ENCODE data around the gene DPH7.
A peak's percentile ranks its signal among the peaks of the same experiment; 100 is the strongest.
"Not testable (repeated sequence)": the region's sequence is repeated elsewhere in the genome, so short reads cannot be mapped to it uniquely, and the experiment has no call there.

DPH7 gene

GRCh38 chr9:137606005-137606621 lies 27.4 kb upstream of the DPH7 start:
- peak; percentile 33 for DNase-seq

DNA sequence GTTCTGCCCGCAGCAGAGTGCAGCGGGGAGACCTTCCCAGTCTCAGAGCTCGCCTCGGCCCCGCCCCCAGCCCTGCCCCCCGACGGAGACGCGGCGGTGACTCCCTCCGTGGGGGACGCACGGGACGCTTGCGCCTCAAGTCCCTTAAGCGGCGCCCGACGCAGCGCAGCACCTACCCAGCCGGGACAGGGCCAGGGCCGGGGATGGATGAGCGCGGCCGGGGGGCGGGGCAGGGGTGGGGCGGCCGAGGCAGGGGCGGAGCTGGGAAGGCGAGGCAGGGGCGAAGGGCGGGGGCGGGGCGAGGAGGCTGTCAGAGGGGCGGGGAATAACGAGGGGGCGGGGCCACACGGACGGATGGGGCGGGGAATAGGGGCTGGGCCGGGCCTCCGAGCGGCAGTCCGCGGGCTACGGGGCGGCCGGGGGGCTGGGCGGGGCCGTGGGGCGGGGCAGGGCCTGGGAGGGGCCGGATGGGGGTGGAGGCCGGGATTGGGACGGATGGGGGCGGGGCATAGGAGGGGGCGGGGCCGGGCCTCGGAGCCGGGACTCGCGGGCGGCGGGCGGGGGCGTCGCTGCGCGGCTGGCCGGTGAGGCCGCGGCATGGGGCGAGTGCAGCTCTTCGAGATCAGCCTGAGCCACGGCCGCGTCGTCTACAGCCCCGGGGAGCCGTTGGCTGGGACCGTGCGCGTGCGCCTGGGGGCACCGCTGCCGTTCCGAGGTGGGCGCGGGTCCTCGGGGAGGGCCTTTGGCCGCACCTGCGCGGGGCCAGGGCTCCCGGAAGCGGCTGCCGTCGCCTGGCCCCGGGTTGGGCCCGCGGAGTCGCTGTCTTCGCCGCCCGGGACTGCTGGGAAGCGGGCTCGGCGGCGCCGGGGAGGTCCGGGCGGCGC lies 26.6 kb upstream of the DPH7 start, which contains the start of gene ARRDC1:
ARRDC1 (plus strand) TSS at position 566 of the 884 bp plus-strand sequence; CDS start at position 598, 32 bp downstream.
- peak; percentile 89 for DNase-seq

DNA sequence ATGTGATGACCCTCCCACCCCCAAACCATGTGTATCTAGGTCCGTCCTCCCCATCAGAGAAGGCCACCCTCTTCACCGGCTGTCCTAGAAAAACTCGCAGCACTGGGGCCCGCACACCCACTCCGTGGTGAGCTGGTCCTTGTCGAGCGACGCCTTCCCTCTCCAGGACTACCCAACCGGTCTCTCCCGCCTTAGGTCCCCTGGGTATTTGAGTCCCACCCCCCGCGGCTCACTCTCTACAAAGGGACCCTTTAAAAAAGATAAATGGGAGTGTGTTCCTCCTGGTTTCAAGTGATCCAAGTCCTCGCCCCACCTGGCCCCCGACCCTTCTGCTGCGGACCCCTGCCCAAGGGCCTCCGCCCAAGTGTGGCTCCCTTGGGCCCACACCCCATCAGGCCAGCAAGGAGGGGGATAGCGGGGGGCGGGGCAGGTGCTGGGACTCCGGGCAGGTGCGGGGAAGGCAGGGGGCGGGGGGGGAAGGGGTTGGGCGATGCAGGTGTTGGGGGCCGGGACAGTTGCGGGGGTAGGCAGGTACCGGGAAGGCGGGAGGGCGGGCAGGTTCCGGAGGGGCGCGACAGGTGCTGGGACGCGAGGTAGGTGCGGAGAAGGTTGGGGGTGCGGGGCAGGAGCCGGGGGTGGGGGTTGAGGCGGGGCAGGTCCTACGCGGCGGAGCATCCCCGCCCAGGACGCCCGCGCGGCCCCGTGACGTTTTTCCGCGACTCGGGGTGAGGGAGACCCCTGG lies 25.8 kb upstream of the DPH7 start:
- DNase-seq = no peak

GRCh38 chr9:137603879-137604278 lies 25.2 kb upstream of the DPH7 start:
- no peak for DNase-seq

DNA sequence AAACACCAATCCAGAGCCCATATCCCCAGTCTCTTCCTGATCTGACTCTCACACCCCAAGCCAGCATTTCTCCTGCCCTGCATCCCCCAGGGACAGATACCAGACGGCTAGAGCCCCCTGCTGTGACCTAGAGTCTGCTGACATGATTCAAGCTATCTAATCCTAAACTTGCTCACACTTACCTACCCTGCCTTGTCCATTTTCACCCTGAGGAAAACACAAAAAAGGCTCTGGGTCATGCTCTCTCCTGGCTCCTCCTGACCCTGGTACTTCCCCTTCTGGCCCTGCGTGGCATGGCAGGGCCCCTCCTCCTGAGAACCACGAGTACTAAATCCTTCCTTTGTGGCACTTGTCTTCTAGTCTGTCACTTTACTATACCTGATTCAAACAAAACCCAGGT lies 23.9 kb upstream of the DPH7 start:
- peak; percentile 63 for DNase-seq

DNA sequence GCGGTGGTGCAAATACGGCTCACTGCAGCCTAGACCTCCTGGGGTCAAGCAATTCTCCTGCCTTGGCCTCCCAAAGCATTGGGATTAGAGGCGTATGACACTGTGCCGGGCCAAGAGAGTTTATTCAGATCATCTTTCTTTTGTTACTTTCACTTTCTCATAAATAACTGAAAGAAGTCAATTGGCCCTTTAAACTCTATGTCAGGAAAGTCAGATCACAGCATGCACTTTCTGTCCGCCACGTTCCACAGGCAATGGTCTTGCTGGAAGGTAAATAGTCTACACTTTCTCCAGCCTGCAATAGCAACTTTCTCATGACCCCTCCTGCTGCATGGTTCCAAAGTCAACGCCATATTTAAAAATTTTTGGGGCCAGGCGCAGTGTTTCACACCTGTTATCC lies 20.2 kb upstream of the DPH7 start:
- no peak for DNase-seq

GRCh38 chr9:137596577-137596976 lies 17.9 kb upstream of the DPH7 start:
- not testable (repeated sequence) for DNase-seq

GRCh38 chr9:137593176-137593575 lies 14.5 kb upstream of the DPH7 start:
- no peak for DNase-seq

GRCh38 chr9:137592767-137593166 lies 14.0 kb upstream of the DPH7 start:
- no peak for DNase-seq

- DNase-seq = peak; percentile 89
These were observed 12.0 kb upstream of the DPH7 start, which contains the start of gene ZMYND19 for GRCh38 chr9:137590469-137591383. ZMYND19 (minus strand) TSS chr9:137590512; CDS start chr9:137590263, 249 bp downstream.

GRCh38 chr9:137590123-137590468 lies 11.4 kb upstream of the DPH7 start:
- DNase-seq = no peak

DNA sequence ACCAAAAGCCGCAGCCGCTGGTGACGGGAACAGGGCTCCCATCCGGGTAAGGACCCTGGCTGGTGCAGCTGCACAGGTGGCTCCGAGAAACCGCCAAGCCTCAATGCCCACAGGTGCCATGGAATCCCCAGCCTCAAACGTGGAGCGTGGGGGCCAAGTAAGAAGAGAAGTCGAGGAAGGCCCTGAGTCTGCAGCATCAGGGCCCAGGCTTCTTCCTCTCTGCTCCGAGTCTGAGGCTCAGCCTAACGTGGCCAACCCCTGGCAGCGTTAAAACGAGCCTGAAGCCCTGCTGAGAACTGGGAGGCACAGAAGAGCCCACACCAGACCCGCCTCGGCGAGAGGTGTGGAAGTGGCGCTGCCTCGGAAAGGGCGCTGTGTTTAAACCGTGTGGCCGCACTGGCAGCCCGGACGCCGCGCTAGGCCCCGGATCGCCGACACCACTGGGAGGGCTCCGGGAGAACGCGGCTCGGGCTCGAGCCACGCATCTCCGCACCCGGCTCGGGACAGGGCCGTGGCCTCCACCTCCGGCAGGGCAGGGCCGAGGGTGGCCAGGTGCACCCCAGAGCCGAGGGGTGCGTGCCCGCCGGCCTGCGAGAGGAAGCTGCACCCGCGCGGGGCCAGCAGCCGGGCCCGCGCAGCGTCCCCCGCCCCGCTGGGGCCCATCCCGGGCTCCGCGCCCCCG lies 10.9 kb upstream of the DPH7 start:
- no peak for DNase-seq

DNA sequence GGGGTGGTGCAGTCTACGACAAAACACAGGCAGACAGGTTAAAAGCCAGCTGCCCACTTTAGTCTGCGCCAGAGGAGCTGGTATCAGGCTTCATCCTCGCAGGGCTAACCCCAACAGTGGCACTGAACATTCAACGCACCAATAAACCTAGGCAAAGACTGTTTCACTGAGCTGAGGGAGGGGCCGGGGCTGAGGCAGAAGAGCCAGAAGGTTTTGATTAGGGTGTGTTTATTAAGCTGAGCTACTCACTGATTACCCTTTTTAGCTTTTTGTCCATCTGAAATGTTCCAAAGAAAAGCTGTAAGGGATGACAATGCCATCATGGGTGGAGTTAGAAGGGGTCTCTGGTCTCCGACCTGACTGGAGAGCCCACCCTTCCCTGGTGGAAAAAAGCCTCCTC lies 10.2 kb upstream of the DPH7 start:
- DNase-seq = no peak

DNA sequence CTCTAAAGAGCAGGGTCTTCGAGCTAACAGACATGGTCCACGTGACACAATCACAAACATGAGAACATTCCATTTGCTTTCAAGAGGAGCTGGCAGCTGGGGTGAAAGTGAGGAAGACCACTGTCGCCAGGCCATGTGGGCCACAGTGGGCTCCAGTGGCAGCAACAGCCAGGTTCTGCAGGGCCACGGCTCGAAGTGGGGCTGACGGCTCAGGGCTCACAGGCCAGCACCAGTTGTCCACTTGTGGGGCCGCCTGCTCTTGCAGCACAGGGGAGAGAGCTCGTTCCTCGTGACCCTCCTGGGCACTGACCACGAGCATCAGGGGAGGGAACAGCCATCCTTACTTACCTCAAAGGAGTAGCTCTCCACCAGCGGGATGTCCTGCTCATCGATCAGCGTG lies 9.6 kb upstream of the DPH7 start:
- no peak for DNase-seq

GRCh38 chr9:137586854-137587253 lies 8.1 kb upstream of the DPH7 start:
- no peak for DNase-seq

DNA sequence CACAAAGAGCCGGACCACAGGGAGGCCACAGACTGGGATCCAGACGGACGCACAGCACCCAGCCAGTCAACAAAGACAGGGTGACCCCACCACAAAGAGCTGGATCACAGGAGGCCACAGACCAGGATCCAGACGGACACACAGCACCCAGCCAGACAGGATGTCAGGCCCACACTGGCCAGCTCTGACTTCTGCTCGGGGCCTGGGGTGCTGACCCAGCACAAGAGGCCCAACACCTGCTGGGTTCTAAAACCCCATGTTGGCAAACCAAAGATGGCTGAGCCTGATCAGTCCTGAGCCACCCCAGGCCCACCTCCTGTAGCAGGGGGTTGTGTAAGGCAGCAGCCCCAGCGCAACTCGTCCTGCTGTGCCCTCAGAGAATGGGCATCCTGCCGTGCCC lies 5.2 kb upstream of the DPH7 start:
- no peak for DNase-seq

GRCh38 chr9:137583347-137583746 lies 4.6 kb upstream of the DPH7 start:
- no peak for DNase-seq

- DNase-seq = no peak
These were observed 3.6 kb upstream of the DPH7 start for GRCh38 chr9:137582286-137582860.

DNA sequence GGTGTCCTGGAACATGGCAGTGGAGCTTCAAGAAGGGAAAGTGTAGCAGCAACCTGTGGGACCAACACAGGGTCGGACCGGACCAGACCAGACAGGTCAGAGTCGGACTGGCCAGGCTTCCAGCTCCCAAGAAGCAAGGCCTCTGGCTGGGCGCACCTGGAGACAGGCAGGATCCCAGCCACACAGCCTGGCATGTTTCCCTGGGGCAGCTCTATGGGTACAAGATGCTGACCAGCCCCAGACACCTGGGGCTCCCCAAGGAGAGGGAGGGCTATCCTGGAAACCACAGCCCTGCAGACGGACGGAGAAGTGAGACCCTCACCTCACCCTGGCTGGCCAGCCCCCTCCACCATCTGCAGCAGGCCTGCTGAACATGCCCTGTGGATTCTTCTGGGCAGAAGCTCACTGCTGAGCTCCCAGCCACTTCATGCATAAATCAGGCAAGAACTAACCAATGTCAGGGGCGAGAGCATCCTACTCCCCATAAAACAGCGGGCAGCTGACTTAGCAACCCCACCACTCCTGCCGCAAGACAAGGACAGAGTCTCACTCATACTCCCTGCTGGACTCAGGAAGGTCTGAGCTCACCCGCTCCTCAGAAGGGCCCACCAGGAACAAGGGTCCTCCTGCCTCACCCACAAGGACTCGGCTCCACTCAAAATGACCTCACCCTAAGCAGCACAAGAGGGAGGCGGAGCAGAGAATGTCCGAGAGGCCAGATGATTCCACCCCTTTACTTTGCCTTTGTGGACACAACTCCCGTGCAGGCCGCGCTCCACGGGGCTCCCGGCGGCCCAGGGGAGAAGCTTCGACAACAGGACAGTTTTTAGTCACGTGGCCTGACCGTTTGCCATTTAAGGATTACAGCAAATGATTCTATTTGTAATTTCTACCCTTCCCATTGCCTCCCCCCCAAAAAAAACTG lies 2.9 kb upstream of the DPH7 start:
- no peak for DNase-seq

- no peak for DNase-seq
These were observed 2.2 kb upstream of the DPH7 start for GRCh38 chr9:137580954-137581322.

Data from NCI-H2171 treated with DMSO at 0.1 percent for 48 hours (cell line).